Upper lobe of right lung (tissue), 1 donor: ENCODE results near the gene CDK3. TPM values are rescaled to one million over a fixed set of nuclear protein-coding genes. Genes with fewer than 3 reads are reported as not detected.
A peak's percentile ranks its signal among the peaks of the same experiment; 100 is the strongest.

Experiments
- ATAC-seq: fragments of 200-7000 bp; cut with Tn5 transposase; one replicate; pipeline ENCODE4 v1.9.1; 2020; ENCODE audit warnings: mild to moderate bottlenecking, moderate library complexity
- DNase-seq: peaks from one replicate; pipeline ENCODE4 v3.0.0-alpha.2; 2020
- H3K27ac ChIP-seq: fragments of 200-600 bp; one replicate; pipeline ENCODE4 v1.8.0; 2022
- H3K27me3 ChIP-seq: fragments of 200-600 bp; one replicate; pipeline ENCODE4 v1.8.0; 2022; ENCODE audit warnings: mild to moderate bottlenecking
- H3K36me3 ChIP-seq: fragments of 200-600 bp; one replicate; pipeline ENCODE4 v1.8.0; 2022
- H3K4me1 ChIP-seq: fragments of 200-600 bp; one replicate; pipeline ENCODE4 v1.8.0; 2022
- H3K4me3 ChIP-seq: fragments of 200-600 bp; one replicate; pipeline ENCODE4 v1.8.0; 2022; ENCODE audit warnings: mild to moderate bottlenecking
- H3K9me3 ChIP-seq: fragments of 200-600 bp; one replicate; pipeline ENCODE4 v1.8.0; 2022
- CTCF ChIP-seq: fragments of 200-600 bp; IDR thresholded peaks from one replicate; pipeline ENCODE4 v1.8.0; 2022; ENCODE audit warnings: antibody characterized with exemption
- intact Hi-C: fragments of 100-400 bp; cut with DNase I; formaldehyde crosslinking; loops from one replicate; pipeline ENCODE4 v1.11.0; 2022
- total RNA-seq: library from RNA; stranded (reverse); fragmentation: NEBNext Ultra II Directional; extraction: Animal tissue kit (Norgen Biotek cat#: 25700); gene quantifications from one replicate; pipeline ENCODE4 v1.2.1, GENCODE V29; 2021
- donor health status: DM: no; HTN: yes; CAD: no; lungs with severe emphysema.

CDK3 gene
- total RNA-seq, 1 donor from 2014 or later = 9.6 TPM

- intact Hi-C loops = no loop called here
- H3K4me1 ChIP-seq = peaks cover 20% of the 10 kb centered on the region
- H3K4me3 ChIP-seq = no peak overlapping the region
- ATAC-seq = peak; percentile 55
- H3K9me3 ChIP-seq = no peaks in the 10 kb centered on the region
- DNase-seq = no peak
- no peak for TF ChIP-seq CTCF
- no peaks in the 10 kb centered on the region for H3K27me3 ChIP-seq
- peaks cover 94% of the 10 kb centered on the region for H3K36me3 ChIP-seq
- peak overlapping the region; percentile 80 for H3K27ac ChIP-seq
Observed at GRCh38 chr17:76050538-76051467, 50.1 kb downstream of the CDK3 start.

- H3K36me3 ChIP-seq = peaks cover 94% of the 10 kb centered on the region
- no peak for TF ChIP-seq CTCF
- H3K4me3 ChIP-seq = no peak overlapping the region
- no peaks in the 10 kb centered on the region for H3K27me3 ChIP-seq
- DNase-seq (no peak), ATAC-seq (peak; percentile 38)
- no peaks in the 10 kb centered on the region for H3K9me3 ChIP-seq
- intact Hi-C loops = no loop called here
- H3K27ac ChIP-seq = peak overlapping the region; percentile 80
- peaks cover 20% of the 10 kb centered on the region for H3K4me1 ChIP-seq
Observed at GRCh38 chr17:76051561-76051960, 50.9 kb downstream of the CDK3 start.

GRCh38 chr17:76053246-76054111 is 52.8 kb downstream of the CDK3 start:
- Histone ChIP-seq H3K9me3 (no peaks in the 10 kb centered on the region), H3K27ac (peak overlapping the region; percentile 80), H3K4me3 (peak overlapping the region; percentile 3), H3K27me3 (no peaks in the 10 kb centered on the region), H3K4me1 (peaks cover 20% of the 10 kb centered on the region), H3K36me3 (peaks cover 94% of the 10 kb centered on the region)
- DNase-seq (no peak), ATAC-seq (peak; percentile 63)
- TF ChIP-seq CTCF = no peak
- intact Hi-C loops = no loop called here

- Histone ChIP-seq H3K36me3 (peaks cover 94% of the 10 kb centered on the region), H3K27me3 (no peaks in the 10 kb centered on the region), H3K27ac (peak overlapping the region; percentile 80), H3K9me3 (no peaks in the 10 kb centered on the region), H3K4me1 (peaks cover 20% of the 10 kb centered on the region), H3K4me3 (no peak overlapping the region)
- intact Hi-C loops = no loop called here
- TF ChIP-seq CTCF = no peak
- DNase-seq (no peak), ATAC-seq (peak; percentile 66)
Observed at GRCh38 chr17:76054112-76054476, 53.4 kb downstream of the CDK3 start.

Other genes starting within 250 kb of the CDK3 start
- 31.6 TPM for gene GALK1, start 235.7 kb upstream of the CDK3 start, total RNA-seq
- 27.1 TPM for gene UNK, start 216.0 kb upstream of the CDK3 start, total RNA-seq
- 145 TPM for gene UNC13D, start 156.5 kb upstream of the CDK3 start, total RNA-seq
- 156 TPM for gene WBP2, start 145.5 kb upstream of the CDK3 start, total RNA-seq
- 31.0 TPM for gene TRIM47, start 122.3 kb upstream of the CDK3 start, total RNA-seq
- 28.7 TPM for gene TRIM65, start 103.9 kb upstream of the CDK3 start, total RNA-seq
- gene MRPL38, start 96.0 kb upstream of the CDK3 start, total RNA-seq = 85.5 TPM
- gene FBF1, start 59.8 kb upstream of the CDK3 start, total RNA-seq = 11.3 TPM
- gene ACOX1, start 21.7 kb upstream of the CDK3 start, total RNA-seq = 75.2 TPM
- gene TEN1, start 21.6 kb upstream of the CDK3 start, total RNA-seq = 10.9 TPM
- gene EVPL, start 26.5 kb downstream of the CDK3 start, total RNA-seq = 46.8 TPM
- gene SRP68, start 71.7 kb downstream of the CDK3 start, total RNA-seq = 74.9 TPM
- gene GALR2, start 73.9 kb downstream of the CDK3 start, total RNA-seq = not detected
- not detected for gene ZACN, start 78.3 kb downstream of the CDK3 start, total RNA-seq
- gene EXOC7, start 102.9 kb downstream of the CDK3 start, total RNA-seq = 121 TPM
- 2.9 TPM for gene FOXJ1, start 140.4 kb downstream of the CDK3 start, total RNA-seq
- gene RNF157, start 239.6 kb downstream of the CDK3 start, total RNA-seq = 3.8 TPM